ENCODE data around the gene TERB1.

Gene TERB1

GRCh38 chr16:66717112-66717675 is 84.2 kb downstream of the TERB1 start:
- no peak overlapping the region for H3K4me3 ChIP-seq (ENCODE audit: low read length)
- DNase-seq (ENCODE audit: low read depth, low spot score) = no peak

- DNase-seq (ENCODE audit: low read depth, low spot score) = no peak
- H3K4me3 ChIP-seq (ENCODE audit: low read length) = no peak overlapping the region
Measured at GRCh38 chr16:66714654-66715307, 86.6 kb downstream of the TERB1 start.

- no peak overlapping the region for H3K4me3 ChIP-seq (ENCODE audit: low read length)
- no peak for DNase-seq (ENCODE audit: low read depth, low spot score)
Measured at GRCh38 chr16:66714062-66714461, 87.3 kb downstream of the TERB1 start.

- no peak for DNase-seq (ENCODE audit: low read depth, low spot score)
- H3K4me3 ChIP-seq (ENCODE audit: low read length) = no peak overlapping the region
Measured at GRCh38 chr16:66713076-66713475, 88.3 kb downstream of the TERB1 start.

GRCh38 chr16:66712512-66712911 is 88.9 kb downstream of the TERB1 start:
- no peak overlapping the region for H3K4me3 ChIP-seq (ENCODE audit: low read length)
- DNase-seq (ENCODE audit: low read depth, low spot score) = no peak

GRCh38 chr16:66711581-66711980 is 89.8 kb downstream of the TERB1 start:
- DNase-seq (ENCODE audit: low read depth, low spot score) = no peak
- no peak overlapping the region for H3K4me3 ChIP-seq (ENCODE audit: low read length)

GRCh38 chr16:66706506-66706880 is 94.9 kb downstream of the TERB1 start:
- no peak for DNase-seq (ENCODE audit: low read depth, low spot score)
- no peak overlapping the region for H3K4me3 ChIP-seq (ENCODE audit: low read length)

GRCh38 chr16:66705790-66706505 is 95.4 kb downstream of the TERB1 start:
- no peak for DNase-seq (ENCODE audit: low read depth, low spot score)
- H3K4me3 ChIP-seq (ENCODE audit: low read length) = no peak overlapping the region
